Stimulated activated CD4-positive, alpha-beta T cell treated with anti-CD3 and anti-CD28 coated beads, TNF-alpha, amount 100 ng/mL, for 24 hours (primary cell): ENCODE data around the gene FAF1.
"Not testable (repeated sequence)": the region's sequence is repeated elsewhere in the genome, so short reads cannot be mapped to it uniquely, and the experiment has no call there.

Source experiments
- DNase-seq, 3 experiments: peaks; one replicate each; pipeline ENCODE4 v3.0.0-alpha.2; 2020; ENCODE audit warnings: low read depth in 3 of 3

FAF1 gene

GRCh38 chr1:50775740-50776139, 184.3 kb downstream of the FAF1 start:
- no peak for DNase-seq

GRCh38 chr1:50774759-50775351, 185.2 kb downstream of the FAF1 start:
- DNase-seq = no peak

- no peak for DNase-seq
Observed at GRCh38 chr1:50766688-50767087, 193.4 kb downstream of the FAF1 start.

- not testable (repeated sequence) for DNase-seq
Observed at GRCh38 chr1:50756543-50756942, 203.5 kb downstream of the FAF1 start.

GRCh38 chr1:50754764-50755163, 205.3 kb downstream of the FAF1 start:
- DNase-seq = not testable (repeated sequence)

GRCh38 chr1:50750021-50750619, 209.9 kb downstream of the FAF1 start:
- DNase-seq = no peak

- DNase-seq = no peak
Observed at GRCh38 chr1:50747394-50747793, 212.7 kb downstream of the FAF1 start.

GRCh38 chr1:50742523-50742922, 217.5 kb downstream of the FAF1 start:
- no peak for DNase-seq

- no peak for DNase-seq
Observed at GRCh38 chr1:50739125-50739524, 220.9 kb downstream of the FAF1 start.

GRCh38 chr1:50735443-50735842, 224.6 kb downstream of the FAF1 start:
- DNase-seq = no peak

GRCh38 chr1:50727578-50727977, 232.5 kb downstream of the FAF1 start:
- DNase-seq = not testable (repeated sequence)

GRCh38 chr1:50724626-50725286, 235.3 kb downstream of the FAF1 start:
- DNase-seq = no peak

GRCh38 chr1:50720457-50721053, 239.5 kb downstream of the FAF1 start:
- DNase-seq = no peak

GRCh38 chr1:50719126-50719525, 240.9 kb downstream of the FAF1 start:
- DNase-seq = no peak

GRCh38 chr1:50717327-50717726, 242.7 kb downstream of the FAF1 start:
- DNase-seq = no peak

GRCh38 chr1:50716455-50716854, 243.6 kb downstream of the FAF1 start:
- not testable (repeated sequence) for DNase-seq

- no peak for DNase-seq
Observed at GRCh38 chr1:50710099-50710498, 250.0 kb downstream of the FAF1 start.

- no peak for DNase-seq
Observed at GRCh38 chr1:50707824-50708223, 252.2 kb downstream of the FAF1 start.

- no peak for DNase-seq
Observed at GRCh38 chr1:50705699-50706098, 254.4 kb downstream of the FAF1 start.

GRCh38 chr1:50705041-50705440, 255.0 kb downstream of the FAF1 start:
- DNase-seq = no peak

GRCh38 chr1:50704126-50704525, 255.9 kb downstream of the FAF1 start:
- peak in 1 of 3 experiments; percentile 3 for DNase-seq

- DNase-seq = no peak
Observed at GRCh38 chr1:50703240-50703639, 256.8 kb downstream of the FAF1 start.

GRCh38 chr1:50702395-50702794, 257.7 kb downstream of the FAF1 start:
- DNase-seq = no peak
